GM18499 (cell line): ENCODE measurements around the gene HAPLN2.
"Not testable (repeated sequence)": the region's sequence is repeated elsewhere in the genome, so short reads cannot be mapped to it uniquely, and the experiment has no call there.

Experiments
- ATAC-seq: cut with Tn5 transposase; IDR thresholded peaks from one replicate; pipeline ENCODE4 v1.9.1; 2021; ENCODE audit warnings: moderate number of reproducible peaks; ENCODE audit not compliant: insufficient read depth, unreplicated experiment

The HAPLN2 gene

GRCh38 chr1:156618853-156619581, at the start of gene HAPLN2:
Gene HAPLN2 (plus strand): TSS chr1:156619415. CDS start chr1:156623491, 4,076 bp downstream.
- ATAC-seq, result no peak

- ATAC-seq, result no peak
Observed at GRCh38 chr1:156571261-156571852, 47.9 kb upstream of the HAPLN2 start.

GRCh38 chr1:156571919-156572662, 47.1 kb upstream of the HAPLN2 start, which contains the start of gene IQGAP3:
Gene IQGAP3 (minus strand): TSS chr1:156572565. CDS start chr1:156572529, 36 bp downstream.
- no peak for ATAC-seq

- ATAC-seq, result no peak
Observed at GRCh38 chr1:156572663-156573018, 46.6 kb upstream of the HAPLN2 start.

- ATAC-seq, result no peak
Observed at GRCh38 chr1:156574039-156574633, 45.1 kb upstream of the HAPLN2 start.

GRCh38 chr1:156577550-156577949, 41.7 kb upstream of the HAPLN2 start:
- no peak for ATAC-seq

- no peak for ATAC-seq
Observed at GRCh38 chr1:156578055-156578454, 41.2 kb upstream of the HAPLN2 start.

GRCh38 chr1:156579472-156579871, 39.7 kb upstream of the HAPLN2 start, which contains the start of gene TTC24:
Gene TTC24 (plus strand): TSS chr1:156579723. CDS start chr1:156581365, 1,642 bp downstream.
- ATAC-seq, result no peak

GRCh38 chr1:156581661-156582387, 37.4 kb upstream of the HAPLN2 start:
- no peak for ATAC-seq

- ATAC-seq, result no peak
Observed at GRCh38 chr1:156582388-156583017, 36.7 kb upstream of the HAPLN2 start.

GRCh38 chr1:156583821-156584622, 35.2 kb upstream of the HAPLN2 start:
- no peak for ATAC-seq

- no peak for ATAC-seq
Observed at GRCh38 chr1:156584813-156585212, 34.4 kb upstream of the HAPLN2 start.

GRCh38 chr1:156586323-156586722, 32.9 kb upstream of the HAPLN2 start:
- ATAC-seq, result no peak

GRCh38 chr1:156586892-156587477, 32.2 kb upstream of the HAPLN2 start:
- no peak for ATAC-seq

GRCh38 chr1:156587927-156588326, 31.3 kb upstream of the HAPLN2 start:
- not testable (repeated sequence) for ATAC-seq

- no peak for ATAC-seq
Observed at GRCh38 chr1:156589546-156589945, 29.7 kb upstream of the HAPLN2 start.

GRCh38 chr1:156590326-156591180, 28.7 kb upstream of the HAPLN2 start:
- ATAC-seq, result no peak

- no peak for ATAC-seq
Observed at GRCh38 chr1:156591181-156591431, 28.1 kb upstream of the HAPLN2 start.
